HG02973 (cell line): ENCODE results near the gene PI4KA.
"Not testable (repeated sequence)": the region's sequence is repeated elsewhere in the genome, so short reads cannot be mapped to it uniquely, and the experiment has no call there.

Experiments
- ATAC-seq: cut with Tn5 transposase; IDR thresholded peaks from one replicate; pipeline ENCODE4 v1.9.1; 2021; ENCODE audit warnings: moderate library complexity; ENCODE audit not compliant: unreplicated experiment

Gene PI4KA

GRCh38 chr22:20752104-20752741, 106.4 kb downstream of the PI4KA start:
- ATAC-seq = no peak

GRCh38 chr22:20751185-20751851, 107.3 kb downstream of the PI4KA start:
- no peak for ATAC-seq

- no peak for ATAC-seq
Observed at GRCh38 chr22:20750461-20751184, 108.0 kb downstream of the PI4KA start.

- no peak for ATAC-seq
Observed at GRCh38 chr22:20749453-20749852, 109.2 kb downstream of the PI4KA start.

- ATAC-seq = no peak
Observed at GRCh38 chr22:20748731-20749428, 109.7 kb downstream of the PI4KA start.

GRCh38 chr22:20748082-20748481, 110.5 kb downstream of the PI4KA start:
- no peak for ATAC-seq

- no peak for ATAC-seq
Observed at GRCh38 chr22:20747223-20747622, 111.4 kb downstream of the PI4KA start.

GRCh38 chr22:20746431-20747189, 112.0 kb downstream of the PI4KA start:
- no peak for ATAC-seq

GRCh38 chr22:20745119-20745518, 113.5 kb downstream of the PI4KA start:
- ATAC-seq = no peak

GRCh38 chr22:20744456-20744855, 114.2 kb downstream of the PI4KA start:
- no peak for ATAC-seq

GRCh38 chr22:20742764-20743163, 115.8 kb downstream of the PI4KA start:
- no peak for ATAC-seq

GRCh38 chr22:20741634-20742581, 116.7 kb downstream of the PI4KA start:
- ATAC-seq = no peak

GRCh38 chr22:20741008-20741633, 117.5 kb downstream of the PI4KA start:
- ATAC-seq = no peak

- no peak for ATAC-seq
Observed at GRCh38 chr22:20740222-20740951, 118.2 kb downstream of the PI4KA start.

GRCh38 chr22:20738394-20739089, 120.1 kb downstream of the PI4KA start:
- no peak for ATAC-seq

GRCh38 chr22:20736891-20737290, 121.7 kb downstream of the PI4KA start:
- ATAC-seq = not testable (repeated sequence)

GRCh38 chr22:20735356-20736162, 123.1 kb downstream of the PI4KA start:
- ATAC-seq = not testable (repeated sequence)
